A673 (cell line): ENCODE results near the gene SFMBT2.

Experiments
- EZH2 ChIP-seq: fragments of 200-600 bp; sonication (generic); IDR thresholded peaks from 2 replicates; pipeline ENCODE4 v1.6.1; 2017; ENCODE audit warnings: borderline replicate concordance, low read depth, mild to moderate bottlenecking, mixed read lengths, antibody characterized with exemption, low read length; ENCODE audit not compliant: poor library complexity, severe bottlenecking
- TF ChIP-seq, protein P1 (sequence below): fragments of 300-800, 200-600 bp; sonication (generic); conservative IDR thresholded peaks from 2 replicates; pipeline ENCODE4 v1.5.1; 2017; ENCODE audit warnings: low read depth, mild to moderate bottlenecking, antibody characterized with exemption, low read length, moderate library complexity, mixed read lengths

DNA sequence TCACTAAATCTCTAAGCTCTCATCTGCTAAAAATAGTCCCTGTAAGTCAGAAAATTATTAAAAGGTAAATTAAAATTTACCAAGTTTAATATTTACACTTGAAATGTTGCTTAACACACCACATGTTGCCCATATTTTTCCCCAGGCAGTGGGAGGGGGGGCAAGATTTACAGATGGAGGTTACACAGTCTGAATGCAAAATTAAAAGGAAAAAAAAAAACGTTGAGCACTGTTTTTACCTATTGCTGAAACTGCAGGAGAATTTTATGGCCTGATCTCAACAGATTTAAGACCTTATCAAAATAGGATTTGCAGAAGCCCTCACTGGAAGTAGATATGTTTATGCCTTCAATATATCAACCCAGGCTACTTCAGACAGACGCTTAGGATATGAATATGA lies 133.4 kb downstream of the SFMBT2 start:
- TF ChIP-seq, protein P1, sequence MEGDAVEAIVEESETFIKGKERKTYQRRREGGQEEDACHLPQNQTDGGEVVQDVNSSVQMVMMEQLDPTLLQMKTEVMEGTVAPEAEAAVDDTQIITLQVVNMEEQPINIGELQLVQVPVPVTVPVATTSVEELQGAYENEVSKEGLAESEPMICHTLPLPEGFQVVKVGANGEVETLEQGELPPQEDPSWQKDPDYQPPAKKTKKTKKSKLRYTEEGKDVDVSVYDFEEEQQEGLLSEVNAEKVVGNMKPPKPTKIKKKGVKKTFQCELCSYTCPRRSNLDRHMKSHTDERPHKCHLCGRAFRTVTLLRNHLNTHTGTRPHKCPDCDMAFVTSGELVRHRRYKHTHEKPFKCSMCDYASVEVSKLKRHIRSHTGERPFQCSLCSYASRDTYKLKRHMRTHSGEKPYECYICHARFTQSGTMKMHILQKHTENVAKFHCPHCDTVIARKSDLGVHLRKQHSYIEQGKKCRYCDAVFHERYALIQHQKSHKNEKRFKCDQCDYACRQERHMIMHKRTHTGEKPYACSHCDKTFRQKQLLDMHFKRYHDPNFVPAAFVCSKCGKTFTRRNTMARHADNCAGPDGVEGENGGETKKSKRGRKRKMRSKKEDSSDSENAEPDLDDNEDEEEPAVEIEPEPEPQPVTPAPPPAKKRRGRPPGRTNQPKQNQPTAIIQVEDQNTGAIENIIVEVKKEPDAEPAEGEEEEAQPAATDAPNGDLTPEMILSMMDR, result no peak
- TF ChIP-seq EZH2, result no peak
